Measurements from ENCODE around the gene LSG1. TPM values are rescaled to one million over a fixed set of nuclear protein-coding genes. Genes with fewer than 3 reads are reported as not detected.

The LSG1 gene
- total and polyA plus RNA-seq, 10 of the 15 experiments (the other 5 are each of a cell fraction or from before 2014, with no cell fraction given) = 14.3 to 75.6 (median 54.4) TPM

DNA sequence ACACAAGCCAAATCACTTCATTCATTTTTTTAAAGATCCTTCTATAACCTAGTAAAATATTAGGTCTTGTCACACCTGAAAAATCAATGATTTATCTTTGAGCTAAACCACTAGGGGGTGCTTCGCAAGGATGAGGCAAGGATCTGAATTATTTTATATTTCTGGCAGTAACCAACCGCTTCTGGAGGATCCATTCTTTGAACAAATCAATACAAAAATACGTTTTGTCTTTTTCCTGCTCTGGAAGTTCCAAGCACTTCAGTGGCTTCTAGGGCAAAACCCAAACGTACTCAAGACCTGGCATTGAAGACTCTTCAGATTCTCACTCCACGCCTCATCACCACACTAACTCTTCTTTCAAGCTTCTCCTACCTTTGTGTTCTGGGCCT, 486 bp downstream of the LSG1 start:
- FAIRE-seq (no peak), ATAC-seq (peak; percentile 64), DNase-seq (ENCODE audit: low read depth, low spot score) (no peak)
- intact Hi-C loops (cut with micrococcal nuclease; ENCODE audit: unreplicated experiment) = no loop called here
- Histone ChIP-seq H3K4me1 (ENCODE audit: control insufficient read depth, insufficient read depth, low read length) (peaks cover 21% of the 10 kb centered on the region), H3K4me3 (peak overlapping the region; percentile 93), H3K4me2 (ENCODE audit: control insufficient read depth, insufficient read depth) (peak overlapping the region; percentile 83), H3K27ac (ENCODE audit: control insufficient read depth, insufficient read depth) (peak overlapping the region; percentile 96), H2AFZ (ENCODE audit: control insufficient read depth, low read depth, low read length) (peak overlapping the region; percentile 96), H3K9me3 (replicated peaks; ENCODE audit: control insufficient read depth, insufficient read depth, low read length) (no peaks in the 10 kb centered on the region), H3K9ac (ENCODE audit: control insufficient read depth, insufficient read depth, low read length) (peak overlapping the region; percentile 82), H4K20me1 (ENCODE audit: control insufficient read depth, insufficient read depth) (no peaks in the 10 kb centered on the region), H3K79me2 (ENCODE audit: control insufficient read depth, insufficient read depth, low read length) (peaks cover 30% of the 10 kb centered on the region), H3K36me3 (ENCODE audit: control insufficient read depth in 2 of 2, insufficient read depth in 2 of 2, low read length in 1 of 2) (peaks cover 0 to 7% of the 10 kb centered on the region in 2 experiments; a peak in 2 of 4 replicates), H3K27me3 (replicated peaks in 1 of 2; ENCODE audit: control insufficient read depth in 2 of 2, insufficient read depth in 2 of 2, low read length in 1 of 2) (no peaks in the 10 kb centered on the region)
- under 1% methylated on average over 5 of the region's 5 CpGs for WGBS (ENCODE audit: insufficient coverage, insufficient replicate concordance, low lambda C conversion rate, missing lambda C conversion rate)
- in situ Hi-C loops (cut with MboI) = loop anchor here (5.0 to 10.0 kb wide), 3 partner anchors 596 to 866 kb away; partner anchors contain the start of gene ACAP2
- CTCF ChIA-PET = interaction anchor here (0.6 to 6.0 kb wide), 38 partner anchors 11 to 871 kb away, joined by 3 to 96 read pairs (median 5); partner anchors contain the start of genes FAM43A, TMEM44 and XXYLT1
- BruUV-seq (replicated peaks) = TSS peak; percentile 73
- TF ChIP-seq CUX1 (IDR thresholded peaks at IDR 0.05; ENCODE audit: insufficient replicate concordance, low read depth, low read length) (peak; percentile 22), MEF2B (IDR thresholded peaks at IDR 0.05; ENCODE audit: partially characterized antibody, poor library complexity, severe bottlenecking) (no peak), RAD21 (IDR thresholded peaks at IDR 0.05; ENCODE audit: insufficient read depth, low read depth, low read length) (peak; percentile 29; the same call in 1 of the 2 replicates), SMC3 (IDR thresholded peaks at IDR 0.05; ENCODE audit: borderline replicate concordance, low read length) (peak; percentile 58; the same call in 1 of the 2 replicates)
- TF ChIP-seq, protein P1, sequence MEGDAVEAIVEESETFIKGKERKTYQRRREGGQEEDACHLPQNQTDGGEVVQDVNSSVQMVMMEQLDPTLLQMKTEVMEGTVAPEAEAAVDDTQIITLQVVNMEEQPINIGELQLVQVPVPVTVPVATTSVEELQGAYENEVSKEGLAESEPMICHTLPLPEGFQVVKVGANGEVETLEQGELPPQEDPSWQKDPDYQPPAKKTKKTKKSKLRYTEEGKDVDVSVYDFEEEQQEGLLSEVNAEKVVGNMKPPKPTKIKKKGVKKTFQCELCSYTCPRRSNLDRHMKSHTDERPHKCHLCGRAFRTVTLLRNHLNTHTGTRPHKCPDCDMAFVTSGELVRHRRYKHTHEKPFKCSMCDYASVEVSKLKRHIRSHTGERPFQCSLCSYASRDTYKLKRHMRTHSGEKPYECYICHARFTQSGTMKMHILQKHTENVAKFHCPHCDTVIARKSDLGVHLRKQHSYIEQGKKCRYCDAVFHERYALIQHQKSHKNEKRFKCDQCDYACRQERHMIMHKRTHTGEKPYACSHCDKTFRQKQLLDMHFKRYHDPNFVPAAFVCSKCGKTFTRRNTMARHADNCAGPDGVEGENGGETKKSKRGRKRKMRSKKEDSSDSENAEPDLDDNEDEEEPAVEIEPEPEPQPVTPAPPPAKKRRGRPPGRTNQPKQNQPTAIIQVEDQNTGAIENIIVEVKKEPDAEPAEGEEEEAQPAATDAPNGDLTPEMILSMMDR (IDR thresholded peaks at IDR 0.05 in 2 of 3, conservative IDR thresholded peaks at IDR 0.05 in 1 of 3; ENCODE audit: control insufficient read depth in 2 of 3, extremely low read depth in 1 of 3, insufficient read depth in 1 of 3, low read depth in 3 of 3, low read length in 3 of 3) = peak; percentile 35 to 65 (median 47); a peak in 4 of 6 replicates
- POLR2A ChIA-PET = interaction anchor here (0.6 to 1.6 kb wide), 3 partner anchors 11 to 594 kb away, joined by 3 to 5 read pairs (median 5); no protein-coding TSS in a partner anchor
- SMC1A ChIA-PET (ENCODE audit: uncharacterized antibody, unreplicated experiment) = interaction anchor here (0.7 to 4.7 kb wide), 19 partner anchors 10 to 866 kb away, joined by 3 to 41 read pairs (median 4); no protein-coding TSS in a partner anchor
- RAD21 ChIA-PET (ENCODE audit: unreplicated experiment) = interaction anchor here (0.7 to 6.3 kb wide), 16 partner anchors 12 to 871 kb away, joined by 3 to 69 read pairs (median 6); partner anchors contain the start of genes PPP1R2 and XXYLT1
